Colonic mucosa (tissue), 4 donors: ENCODE measurements around the gene RALA. TPM values are rescaled to one million over a fixed set of nuclear protein-coding genes. Genes with fewer than 3 reads are reported as not detected.
A peak's percentile ranks its signal among the peaks of the same experiment; 100 is the strongest.

Experiments
- DNase-seq: peaks from one replicate; pipeline ENCODE4 v3.0.0-alpha.2; 2020
- H3K27ac ChIP-seq: fragments of 200-600 bp; one replicate; pipeline ENCODE4 v1.8.0; 2021
- H3K27me3 ChIP-seq: fragments of 200-600 bp; one replicate; pipeline ENCODE4 v1.8.0; 2021
- H3K36me3 ChIP-seq: fragments of 200-600 bp; one replicate; pipeline ENCODE4 v1.8.0; 2021
- H3K4me1 ChIP-seq: fragments of 200-600 bp; one replicate; pipeline ENCODE4 v1.8.0; 2021; ENCODE audit warnings: mild to moderate bottlenecking
- H3K4me3 ChIP-seq: fragments of 200-600 bp; one replicate; pipeline ENCODE4 v1.8.0; 2021
- H3K9ac ChIP-seq, 2 donors: one replicate each; pipeline ENCODE4 v1.7.0; 2013; ENCODE audit warnings: control low read depth in 2 of 2, low read depth in 2 of 2, low read length in 2 of 2
- H3K9me3 ChIP-seq: fragments of 200-600 bp; one replicate; pipeline ENCODE4 v1.8.0; 2021
- CTCF ChIP-seq: fragments of 200-600 bp; IDR thresholded peaks from one replicate; pipeline ENCODE4 v1.8.0; 2022; ENCODE audit warnings: antibody characterized with exemption, mild to moderate bottlenecking
- intact Hi-C: fragments of 100-400 bp; cut with DNase I; formaldehyde crosslinking; loops from one replicate; pipeline ENCODE4 v1.14.1; 2022
- total RNA-seq, 2 donors: library from RNA; stranded (reverse); fragmentation: NEBNext Ultra II Directional in 1 of 2; extraction: Animal tissue kit (Norgen Biotek cat#: 25700) in 1 of 2; gene quantifications; one replicate each; pipeline ENCODE4 v1.2.1, GENCODE V29; 2021
- donor health status: healthy.
- donor health status: DM: no; HTN: no; CAD: no.
- donor health status: DM: no; HTN: no; CAD: no.

Gene RALA
- total RNA-seq, 2 donors from 2014 or later: 47.8 to 55.6 TPM

- Histone ChIP-seq H3K9ac (peak overlapping the region; percentile 72 to 84), H3K4me3 (peak overlapping the region; percentile 90), H3K27ac (peak overlapping the region; percentile 97), H3K36me3 (no peaks in the 10 kb centered on the region), H3K9me3 (no peaks in the 10 kb centered on the region), H3K27me3 (no peaks in the 10 kb centered on the region), H3K4me1 (peaks cover 5% of the 10 kb centered on the region)
- intact Hi-C loops: loop anchor here (5.0 to 10.0 kb wide), 2 partner anchors 52 to 111 kb away; no protein-coding TSS in a partner anchor
- peak; percentile 75 for DNase-seq
- no peak for TF ChIP-seq CTCF
Measured at GRCh38 chr7:39623732-39624441, 515 bp downstream of the RALA start.

- peak; percentile 47 for DNase-seq
- peak overlapping the region; percentile 90 for H3K4me3 ChIP-seq
- no peak for TF ChIP-seq CTCF
- H3K4me1 ChIP-seq: peaks cover 5% of the 10 kb centered on the region
- H3K9ac ChIP-seq: peak overlapping the region; percentile 72 to 84
- no peaks in the 10 kb centered on the region for H3K27me3 ChIP-seq
- H3K27ac ChIP-seq: peak overlapping the region; percentile 97
- no peaks in the 10 kb centered on the region for H3K36me3 ChIP-seq
- intact Hi-C loops: loop anchor here (5.0 to 10.0 kb wide), 2 partner anchors 52 to 110 kb away; no protein-coding TSS in a partner anchor
- H3K9me3 ChIP-seq: no peaks in the 10 kb centered on the region
Measured at GRCh38 chr7:39624442-39624807, 1.1 kb downstream of the RALA start.

- DNase-seq: no peak
- intact Hi-C loops: loop anchor here (5.0 to 10.0 kb wide), 2 partner anchors 53 to 110 kb away; no protein-coding TSS in a partner anchor
- Histone ChIP-seq H3K27me3 (no peaks in the 10 kb centered on the region), H3K4me1 (peaks cover 5% of the 10 kb centered on the region), H3K9me3 (no peaks in the 10 kb centered on the region), H3K27ac (no peak overlapping the region), H3K4me3 (no peak overlapping the region), H3K9ac (peak overlapping the region in 1 of 2 donors; percentile 84), H3K36me3 (no peaks in the 10 kb centered on the region)
- no peak for TF ChIP-seq CTCF
Measured at GRCh38 chr7:39624935-39625694, 1.7 kb downstream of the RALA start.

- no peak for TF ChIP-seq CTCF
- Histone ChIP-seq H3K4me3 (no peak overlapping the region), H3K4me1 (no peaks in the 10 kb centered on the region), H3K36me3 (no peaks in the 10 kb centered on the region), H3K27me3 (no peaks in the 10 kb centered on the region), H3K9ac (no peak overlapping the region), H3K9me3 (no peaks in the 10 kb centered on the region), H3K27ac (no peak overlapping the region)
- no peak for DNase-seq
- intact Hi-C loops: no loop called here
Measured at GRCh38 chr7:39631736-39632308, 8.4 kb downstream of the RALA start.

- H3K27ac ChIP-seq: no peak overlapping the region
- H3K27me3 ChIP-seq: no peaks in the 10 kb centered on the region
- TF ChIP-seq CTCF: no peak
- H3K36me3 ChIP-seq: no peaks in the 10 kb centered on the region
- no peak for DNase-seq
- H3K9me3 ChIP-seq: no peaks in the 10 kb centered on the region
- intact Hi-C loops: no loop called here
- H3K4me1 ChIP-seq: no peaks in the 10 kb centered on the region
- no peak overlapping the region for H3K9ac ChIP-seq
- H3K4me3 ChIP-seq: no peak overlapping the region
Measured at GRCh38 chr7:39633563-39634477, 10.4 kb downstream of the RALA start.
